Cardiac muscle cell (in vitro differentiated cells and primary cell): ENCODE data around the gene DLEC1. TPM values are rescaled to one million over a fixed set of nuclear protein-coding genes. Genes with fewer than 3 reads are reported as not detected.

Experiments used
- DNase-seq, 2 donors: peaks; one replicate each; pipeline versions ENCODE4 v3.0.0 to v3.0.0-alpha.2; 2010 to 2017; ENCODE audit warnings: low read depth in 1 of 2, low spot score in 1 of 2
- H3K27ac ChIP-seq: fragments of 200-600 bp; sonication (generic); 2 replicates; pipeline ENCODE4 v1.5.1; 2016
- H3K27me3 ChIP-seq: fragments of 200-600 bp; sonication (generic); 2 replicates; pipeline ENCODE4 v1.6.0; 2016; ENCODE audit warnings: control low read depth
- H3K36me3 ChIP-seq: fragments of 200-600 bp; sonication (generic); 2 replicates; pipeline ENCODE4 v1.5.1; 2016; ENCODE audit warnings: control low read depth
- H3K4me1 ChIP-seq: fragments of 200-600 bp; sonication (generic); 2 replicates; pipeline ENCODE4 v1.8.1; 2017; ENCODE audit warnings: low read depth, mild to moderate bottlenecking, mixed run types
- H3K4me3 ChIP-seq: fragments of 200-600 bp; sonication (generic); 2 replicates; pipeline ENCODE4 v1.5.1; 2016; ENCODE audit warnings: mild to moderate bottlenecking
- H3K9me3 ChIP-seq: fragments of 200-600 bp; sonication (generic); 2 replicates; pipeline ENCODE4 v1.5.1; 2017; ENCODE audit warnings: low read depth, mild to moderate bottlenecking, control low read depth
- CTCF ChIP-seq: IDR thresholded peaks from 2 replicates; pipeline ENCODE4 v1.5.1; 2012; ENCODE audit warnings: low read depth, mild to moderate bottlenecking, low read length
- polyA plus RNA-seq: library from polyadenylated mRNA; unstranded; fragments of >200 nt; fragmentation: Nextera tagmentation; extraction: Ambion mirVana; gene quantifications from 2 replicates; pipeline ENCODE4 v1.2.1, GENCODE V29; 2016
- total RNA-seq: library from RNA; depleted of rRNA; stranded (reverse); fragments of >200 nt; gene quantifications from 2 replicates; pipeline ENCODE4 v1.2.3, GENCODE V29; 2016

DLEC1 gene
- total and polyA plus RNA-seq, 2 experiments from 2014 or later, result 0.15 TPM; not detected in 1

DNA sequence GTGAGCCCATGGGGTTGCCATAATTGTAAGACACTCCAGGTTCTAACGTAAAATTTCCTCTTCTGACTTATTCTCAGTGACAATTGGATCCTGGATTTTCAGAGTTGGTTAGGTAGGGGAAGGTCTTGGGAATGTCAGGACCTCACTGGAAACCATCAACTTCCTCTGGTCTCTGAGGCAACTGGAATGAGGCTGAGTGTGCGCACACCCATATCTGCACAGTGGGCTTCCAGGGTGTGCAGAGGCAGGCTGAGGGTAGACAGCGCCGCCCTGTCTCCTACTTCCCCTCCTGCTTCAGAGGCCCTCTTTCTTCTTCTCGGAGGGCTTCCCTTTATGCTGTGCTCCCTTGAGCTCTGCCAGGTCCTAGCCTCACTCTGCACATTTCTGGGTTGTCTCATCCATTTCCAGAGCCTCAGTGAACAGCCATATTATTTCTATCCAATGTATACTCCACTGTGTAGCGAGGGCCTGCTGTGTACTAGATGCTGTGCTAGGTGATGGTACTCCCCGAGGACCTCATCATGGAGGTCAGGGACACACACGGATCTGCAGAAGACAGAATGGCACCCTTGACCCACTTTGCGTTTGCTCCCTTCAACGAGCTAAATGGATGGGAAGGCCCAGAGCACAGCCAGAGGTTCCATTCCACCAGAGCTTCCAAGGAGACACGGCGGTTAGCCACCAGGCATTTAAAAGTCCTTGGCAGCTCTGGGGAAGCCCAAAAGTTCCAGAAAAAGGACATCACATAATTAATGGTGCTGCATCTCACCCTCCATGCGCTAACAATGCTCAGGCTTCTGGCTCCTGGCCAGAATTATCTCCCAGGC lies 79.6 kb downstream of the DLEC1 start:
- no peak for DNase-seq
- Histone ChIP-seq H3K4me1 (no peaks in the 10 kb centered on the region), H3K27me3 (no peaks in the 10 kb centered on the region), H3K4me3 (no peak overlapping the region), H3K27ac (no peak overlapping the region), H3K9me3 (no peaks in the 10 kb centered on the region), H3K36me3 (peaks cover 10% of the 10 kb centered on the region)
- TF ChIP-seq CTCF, result no peak

DNA sequence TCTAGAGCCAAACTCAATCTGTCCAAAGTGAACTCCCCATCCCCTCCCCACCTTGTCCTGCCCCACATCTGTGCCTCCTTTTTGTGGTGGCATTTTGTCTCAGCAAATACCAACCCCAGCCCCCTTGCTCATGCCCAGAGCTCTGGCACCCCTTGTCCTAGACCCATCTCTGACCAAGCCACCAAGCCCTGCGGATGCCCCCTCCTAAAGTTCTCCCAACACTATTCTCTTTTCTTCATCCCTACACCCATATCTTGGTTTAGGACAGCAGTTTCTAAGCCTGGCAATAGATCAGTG lies 80.2 kb downstream of the DLEC1 start:
- no peak overlapping the region for H3K4me3 ChIP-seq
- no peak for DNase-seq
- no peaks in the 10 kb centered on the region for H3K4me1 ChIP-seq
- peaks cover 14% of the 10 kb centered on the region for H3K36me3 ChIP-seq
- no peaks in the 10 kb centered on the region for H3K9me3 ChIP-seq
- no peak overlapping the region for H3K27ac ChIP-seq
- TF ChIP-seq CTCF, result no peak
- no peaks in the 10 kb centered on the region for H3K27me3 ChIP-seq

DNA sequence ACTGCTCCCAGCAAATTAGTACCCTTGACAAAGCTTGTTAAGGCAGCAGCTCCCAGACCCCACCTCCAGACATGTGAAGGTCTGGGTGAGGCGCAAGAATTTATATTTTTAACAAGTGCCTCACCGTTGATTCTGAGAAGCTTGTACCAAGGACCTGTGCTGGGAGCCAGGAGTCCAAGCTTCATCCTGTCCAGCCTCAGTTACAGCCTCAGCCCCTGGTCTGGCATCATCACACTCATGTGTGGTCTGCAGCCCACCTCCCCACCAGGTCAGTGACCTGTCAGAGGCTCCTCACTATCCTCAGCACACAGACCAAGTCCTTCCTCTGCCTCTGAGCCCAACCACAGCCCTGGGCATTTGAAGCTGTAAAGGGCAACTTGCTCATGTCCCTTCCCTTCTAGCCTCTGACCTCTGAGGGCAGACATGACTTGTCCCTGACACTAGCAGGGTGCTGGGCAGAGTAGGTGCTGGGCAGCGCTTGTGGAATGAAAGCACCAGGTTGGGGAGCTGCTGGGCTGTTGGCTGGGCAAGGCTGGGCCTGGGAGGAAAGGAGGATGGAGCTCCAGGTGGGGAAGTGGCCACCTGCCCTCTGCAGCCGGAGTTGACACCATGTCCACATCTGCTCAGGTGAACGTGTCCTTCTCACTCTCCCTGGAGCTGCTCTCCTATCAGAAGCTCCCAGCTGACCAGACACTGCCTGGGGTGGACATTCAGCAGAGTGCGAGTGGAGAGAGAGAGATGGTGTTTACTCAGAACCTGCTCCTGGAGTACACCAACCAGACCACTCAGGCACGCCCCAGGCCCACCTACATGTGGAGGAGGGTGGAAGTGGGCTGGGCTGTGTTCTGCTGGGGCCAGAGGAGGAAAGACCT lies 81.0 kb downstream of the DLEC1 start:
- no peaks in the 10 kb centered on the region for H3K9me3 ChIP-seq
- no peak overlapping the region for H3K4me3 ChIP-seq
- H3K36me3 ChIP-seq, result peaks cover 21% of the 10 kb centered on the region
- no peak for DNase-seq
- no peaks in the 10 kb centered on the region for H3K4me1 ChIP-seq
- TF ChIP-seq CTCF, result no peak
- H3K27ac ChIP-seq, result no peak overlapping the region
- no peaks in the 10 kb centered on the region for H3K27me3 ChIP-seq

GRCh38 chr3:38120693-38121450 lies 81.9 kb downstream of the DLEC1 start:
- Histone ChIP-seq H3K36me3 (peaks cover 29% of the 10 kb centered on the region), H3K4me3 (no peak overlapping the region), H3K4me1 (no peaks in the 10 kb centered on the region), H3K27ac (no peak overlapping the region), H3K9me3 (no peaks in the 10 kb centered on the region), H3K27me3 (no peaks in the 10 kb centered on the region)
- DNase-seq, result no peak
- TF ChIP-seq CTCF, result no peak

DNA sequence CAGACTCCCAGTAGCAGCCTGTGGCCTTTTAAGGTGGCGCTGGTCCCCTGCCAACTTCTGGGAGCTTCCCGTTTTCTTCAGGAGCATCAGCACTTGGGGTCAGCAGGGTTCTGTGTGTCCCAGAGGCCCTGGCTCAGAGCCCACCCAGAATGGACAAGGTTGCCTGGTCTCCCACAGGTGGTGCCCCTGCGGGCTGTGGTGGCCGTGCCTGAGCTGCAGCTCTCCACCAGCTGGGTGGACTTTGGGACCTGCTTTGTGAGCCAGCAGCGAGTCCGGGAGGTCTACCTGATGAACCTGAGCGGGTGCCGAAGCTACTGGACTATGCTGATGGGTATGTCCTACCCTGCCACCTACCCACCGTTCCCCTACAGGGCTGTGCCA lies 82.4 kb downstream of the DLEC1 start:
- peaks cover 34% of the 10 kb centered on the region for H3K36me3 ChIP-seq
- no peak overlapping the region for H3K27ac ChIP-seq
- no peaks in the 10 kb centered on the region for H3K27me3 ChIP-seq
- H3K4me3 ChIP-seq, result no peak overlapping the region
- no peaks in the 10 kb centered on the region for H3K9me3 ChIP-seq
- no peak for TF ChIP-seq CTCF
- DNase-seq, result no peak
- H3K4me1 ChIP-seq, result no peaks in the 10 kb centered on the region
